Keratinocyte (primary cell): ENCODE results near the gene CTDSPL.

Experiments
- EZH2 ChIP-seq: IDR thresholded peaks from one replicate; pipeline ENCODE4 v1.6.1; 2012; ENCODE audit warnings: inconsistent platforms, mild to moderate bottlenecking, low read length, moderate library complexity
- TF ChIP-seq, protein P1 (sequence below), 3 experiments: IDR thresholded peaks in 1 of 3; conservative IDR thresholded peaks in 1 of 3; optimal IDR thresholded peaks in 1 of 3; 2 replicates in 2 of 3; 3 replicates in 1 of 3; pipeline versions ENCODE3 to v1.5.1; 2011; ENCODE audit warnings: low read length in 3 of 3, mild to moderate bottlenecking in 3 of 3, moderate library complexity in 2 of 3, control low read depth in 1 of 3, inconsistent platforms in 1 of 3; ENCODE audit not compliant: insufficient read depth in 2 of 3; ENCODE audit errors: extremely low read depth in 1 of 3

DNA sequence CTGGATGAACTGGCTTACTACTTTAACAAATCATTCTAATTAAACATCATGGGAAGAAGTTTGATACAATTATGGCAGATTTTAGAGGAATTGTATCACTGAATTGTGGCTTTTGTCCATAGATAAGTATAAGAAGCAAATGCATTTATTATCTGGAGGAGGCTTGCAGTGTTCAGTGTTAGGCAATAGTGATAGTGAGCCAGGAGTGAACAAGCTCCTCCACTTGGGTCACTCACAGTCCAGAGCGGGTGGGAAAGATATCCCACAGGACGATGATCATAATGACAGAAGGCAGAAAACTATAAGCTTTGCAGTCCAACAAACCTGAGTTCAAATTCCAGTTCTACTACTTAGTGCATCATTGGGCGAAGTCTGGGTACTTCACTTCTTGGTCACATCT lies 64.9 kb downstream of the CTDSPL start:
- TF ChIP-seq, protein P1, sequence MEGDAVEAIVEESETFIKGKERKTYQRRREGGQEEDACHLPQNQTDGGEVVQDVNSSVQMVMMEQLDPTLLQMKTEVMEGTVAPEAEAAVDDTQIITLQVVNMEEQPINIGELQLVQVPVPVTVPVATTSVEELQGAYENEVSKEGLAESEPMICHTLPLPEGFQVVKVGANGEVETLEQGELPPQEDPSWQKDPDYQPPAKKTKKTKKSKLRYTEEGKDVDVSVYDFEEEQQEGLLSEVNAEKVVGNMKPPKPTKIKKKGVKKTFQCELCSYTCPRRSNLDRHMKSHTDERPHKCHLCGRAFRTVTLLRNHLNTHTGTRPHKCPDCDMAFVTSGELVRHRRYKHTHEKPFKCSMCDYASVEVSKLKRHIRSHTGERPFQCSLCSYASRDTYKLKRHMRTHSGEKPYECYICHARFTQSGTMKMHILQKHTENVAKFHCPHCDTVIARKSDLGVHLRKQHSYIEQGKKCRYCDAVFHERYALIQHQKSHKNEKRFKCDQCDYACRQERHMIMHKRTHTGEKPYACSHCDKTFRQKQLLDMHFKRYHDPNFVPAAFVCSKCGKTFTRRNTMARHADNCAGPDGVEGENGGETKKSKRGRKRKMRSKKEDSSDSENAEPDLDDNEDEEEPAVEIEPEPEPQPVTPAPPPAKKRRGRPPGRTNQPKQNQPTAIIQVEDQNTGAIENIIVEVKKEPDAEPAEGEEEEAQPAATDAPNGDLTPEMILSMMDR (optimal IDR thresholded peaks at IDR 0.05 in 1 of 3, IDR thresholded peaks at IDR 0.05 in 1 of 3, conservative IDR thresholded peaks at IDR 0.05 in 1 of 3; ENCODE audit: extremely low read depth in 1 of 3, insufficient read depth in 2 of 3, low read length in 3 of 3): no peak
- no peak for TF ChIP-seq EZH2
